ENCODE results near the gene SDC4.

GRCh38 chr20:45320948-45321595 is 27.2 kb downstream of the SDC4 start:
- TF ChIP-seq CTCF (IDR thresholded peaks at IDR 0.05; ENCODE audit: low read length) (no peak), EZH2 (optimal IDR thresholded peaks at IDR 0.05; ENCODE audit: low read depth, low read length) (no peak), EZH2phosphoT487 (IDR thresholded peaks at IDR 0.05; ENCODE audit: low read length) (no peak)
